ENCODE results near the gene ME2. TPM values are rescaled to one million over a fixed set of nuclear protein-coding genes. Genes with fewer than 3 reads are reported as not detected.

The ME2 gene
- total RNA-seq, 1 experiment from 2014 or later = 49.0 TPM

- H3K4me3 ChIP-seq (replicated peaks in 1 of 2; ENCODE audit: low read depth in 1 of 2, low read length in 2 of 2) = no peak overlapping the region
- POLR2A ChIA-PET = no interaction called here
- H3K4me1 ChIP-seq (ENCODE audit: control insufficient read depth in 1 of 2, insufficient read depth in 2 of 2, low read length in 2 of 2) = no peaks in the 10 kb centered on the region
- no peak for DNase-seq (ENCODE audit: low read depth, low spot score)
- TF ChIP-seq ZNF274 (IDR thresholded peaks at IDR 0.05; ENCODE audit: low read depth, low read length) (no peak), CBX3 (IDR thresholded peaks at IDR 0.05; ENCODE audit: low read depth) (no peak), SIN3A (IDR thresholded peaks at IDR 0.05; ENCODE audit: low read depth) (no peak), MAX (IDR thresholded peaks at IDR 0.05) (no peak), EZH2 (IDR thresholded peaks at IDR 0.05) (no peak), SP1 (IDR thresholded peaks at IDR 0.05; ENCODE audit: low read depth) (no peak), POLR2AphosphoS5 (IDR thresholded peaks at IDR 0.05; ENCODE audit: low read depth, low read length) (no peak), EGR1 (IDR thresholded peaks at IDR 0.05; ENCODE audit: low read depth) (no peak), TCF7L2 (IDR thresholded peaks at IDR 0.05; ENCODE audit: borderline replicate concordance, extremely low read depth, insufficient read depth, insufficient read length) (no peak), CTCF (IDR thresholded peaks at IDR 0.05 in 2 of 3, conservative IDR thresholded peaks at IDR 0.05 in 1 of 3; ENCODE audit: borderline replicate concordance in 1 of 3, insufficient read depth in 1 of 3, low read depth in 2 of 3, low read length in 2 of 3) (no peak), SRF (IDR thresholded peaks at IDR 0.05; ENCODE audit: low read depth) (no peak), CEBPB (IDR thresholded peaks at IDR 0.05; ENCODE audit: low read depth) (no peak), REST (IDR thresholded peaks at IDR 0.05; ENCODE audit: low read depth) (no peak), ATF3 (IDR thresholded peaks at IDR 0.05) (no peak), ELF1 (IDR thresholded peaks at IDR 0.05; ENCODE audit: borderline replicate concordance, low read depth) (no peak), EZH2phosphoT487 (IDR thresholded peaks at IDR 0.05; ENCODE audit: borderline replicate concordance) (no peak), ZBTB33 (IDR thresholded peaks at IDR 0.05; ENCODE audit: extremely low read depth, insufficient replicate concordance, low read length) (no peak), POLR2A (IDR thresholded peaks at IDR 0.05; ENCODE audit: borderline replicate concordance, extremely low read depth, insufficient read depth, insufficient read length) (no peak)
- no peaks in the 10 kb centered on the region for H3K27me3 ChIP-seq (ENCODE audit: insufficient read depth, low read length)
- no peak for ATAC-seq
- no peak overlapping the region for H3K4me2 ChIP-seq (ENCODE audit: low read length)
- no TSS peak for BruUV-seq (replicated peaks)
- H2AFZ ChIP-seq (ENCODE audit: low read depth, low read length, poor library complexity, severe bottlenecking) = no peak overlapping the region
- no peaks in the 10 kb centered on the region for H3K9me3 ChIP-seq (ENCODE audit: control insufficient read depth in 1 of 2, insufficient read depth in 1 of 2, low read depth in 1 of 2, low read length in 2 of 2)
- intact Hi-C loops (cut with micrococcal nuclease) = no loop called here
- RAD21 ChIA-PET (ENCODE audit: low non-redundant PET in 1 of 2, low total read pairs in 2 of 2, uncharacterized antibody in 2 of 2, unreplicated experiment in 2 of 2) = no interaction called here
- no peak overlapping the region for H3K9ac ChIP-seq (ENCODE audit: low read length)
- peaks cover 0 to 3% of the 10 kb centered on the region in 2 experiments; a peak in 1 of 4 replicates for H3K36me3 ChIP-seq (ENCODE audit: control insufficient read depth in 1 of 2, insufficient read depth in 2 of 2, low read length in 2 of 2)
- no peaks in the 10 kb centered on the region for H4K20me1 ChIP-seq (ENCODE audit: insufficient read depth)
- H3K79me2 ChIP-seq (ENCODE audit: insufficient read depth, low read length) = no peaks in the 10 kb centered on the region
- CTCF ChIA-PET = no interaction called here
- H3K27ac ChIP-seq (ENCODE audit: low read depth, low read length) = no peak overlapping the region
- H3K9me2 ChIP-seq (ENCODE audit: insufficient read depth) = no peaks in the 10 kb centered on the region
These were observed 55.8 kb downstream of the ME2 start for GRCh38 chr18:50934545-50935211.

Measured in HCT116 (cell line).